Endothelial cell of umbilical vein (primary cell): ENCODE measurements around the gene ST6GAL1.

ENCODE experiments used
- CTCF ChIP-seq, 2 donors: IDR thresholded peaks; 1 replicate in 1 of 2; 2 replicates in 1 of 2; pipeline ENCODE4 v1.5.1; 2011; ENCODE audit warnings: low read length in 2 of 2, mild to moderate bottlenecking in 2 of 2, moderate library complexity in 2 of 2, control low read depth in 1 of 2, inconsistent platforms in 1 of 2, low read depth in 1 of 2; ENCODE audit not compliant: insufficient read depth in 1 of 2; ENCODE audit errors: extremely low read depth in 1 of 2
- EZH2 ChIP-seq: IDR thresholded peaks from 2 replicates; pipeline ENCODE4 v1.6.1; 2012; ENCODE audit warnings: borderline replicate concordance, low read depth, mild to moderate bottlenecking, moderate library complexity, low read length, inconsistent platforms; ENCODE audit not compliant: severe bottlenecking
- MYC ChIP-seq: IDR thresholded peaks from one replicate; pipeline ENCODE4 v1.6.1; 2011; ENCODE audit warnings: mild to moderate bottlenecking, low read depth, low read length
- POLR2AphosphoS5 ChIP-seq: IDR thresholded peaks from 2 replicates; pipeline ENCODE4 v1.6.1; 2012; ENCODE audit warnings: low read depth, mild to moderate bottlenecking, control low read depth, low read length, moderate library complexity; ENCODE audit not compliant: insufficient read depth

GRCh38 chr3:186967686-186968085 is 37.4 kb downstream of the ST6GAL1 start:
- TF ChIP-seq EZH2, result no peak
- TF ChIP-seq CTCF (IDR thresholded peaks at IDR 0.05; ENCODE audit: extremely low read depth in 1 of 2, insufficient read depth in 1 of 2, low read depth in 1 of 2, low read length in 2 of 2), result no peak
- no peak for TF ChIP-seq POLR2AphosphoS5
- TF ChIP-seq MYC, result no peak
